H1 (cell line): ENCODE results near the gene CCDC116. TPM values are rescaled to one million over a fixed set of nuclear protein-coding genes. Genes with fewer than 3 reads are reported as not detected.
A peak's percentile ranks its signal among the peaks of the same experiment; 100 is the strongest.

Source experiments
- CTCF ChIA-PET: fragments of 300-600 bp; sonication (Branson Sonifier 250); formaldehyde crosslinking; loops from one replicate; lab custom pipeline; 2021; ENCODE audit not compliant: partially characterized antibody; lab: Charles Lee
- POLR2A ChIA-PET: fragments of 300-600 bp; sonication (Branson Sonifier 250); formaldehyde crosslinking; loops from one replicate; lab custom pipeline; 2021; ENCODE audit warnings: inconsistent platforms; ENCODE audit not compliant: partially characterized antibody; lab: Charles Lee
- DNase-seq, 2 experiments: peaks; one replicate each; pipeline versions ENCODE4 v3.0.0 to v3.0.0-alpha.2; 2010 to 2022; ENCODE audit warnings: low spot score in 2 of 2, low read depth in 1 of 2, mixed read lengths in 1 of 2
- FAIRE-seq: peaks from 2 replicates; lab custom pipeline; 2011; peaks lifted over from hg19 to GRCh38; lab: Jason Lieb, UNC
- H2AFZ ChIP-seq: 2 replicates; pipeline ENCODE4 v1.8.1; 2012; ENCODE audit warnings: low read length, inconsistent platforms
- H2AK5ac ChIP-seq: 2 replicates; pipeline ENCODE4 v1.6.1; 2013; ENCODE audit warnings: low read depth, low read length
- H2BK120ac ChIP-seq: replicated peaks from 2 replicates; pipeline ENCODE3; 2013; ENCODE audit warnings: low read depth, low read length, inconsistent platforms
- H2BK12ac ChIP-seq: 2 replicates; pipeline ENCODE4 v1.6.1; 2013; ENCODE audit warnings: low read depth, low read length
- H2BK15ac ChIP-seq: 2 replicates; pipeline ENCODE4 v1.6.1; 2013; ENCODE audit warnings: low read length
- H2BK20ac ChIP-seq: 2 replicates; pipeline ENCODE4 v1.6.1; 2013; ENCODE audit warnings: low read length
- H2BK5ac ChIP-seq: 2 replicates; pipeline ENCODE4 v1.6.1; 2013; ENCODE audit warnings: low read depth, low read length
- H3K14ac ChIP-seq: 2 replicates; pipeline ENCODE4 v1.6.1; 2013; ENCODE audit warnings: inconsistent platforms; ENCODE audit not compliant: insufficient read length
- H3K18ac ChIP-seq: 2 replicates; pipeline ENCODE4 v1.6.1; 2013; ENCODE audit warnings: low read length; ENCODE audit errors: extremely low read depth
- H3K23ac ChIP-seq: 2 replicates; pipeline ENCODE4 v1.6.1; 2013; ENCODE audit warnings: inconsistent platforms; ENCODE audit not compliant: insufficient read length
- H3K23me2 ChIP-seq: 2 replicates; pipeline ENCODE4 v1.6.1; 2013; ENCODE audit warnings: low read depth, low read length
- H3K27ac ChIP-seq: 2 replicates; pipeline ENCODE4 v1.6.1; 2011; ENCODE audit warnings: low read depth, low read length, inconsistent platforms
- H3K27me3 ChIP-seq, 4 experiments: replicated peaks in 1 of 4; 1 replicate in 1 of 4; 2 replicates in 3 of 4; pipeline versions ENCODE4 v1.6.1 to v1.8.1; 2011 to 2013; ENCODE audit warnings: low read length in 3 of 4, mild to moderate bottlenecking in 3 of 4, inconsistent platforms in 2 of 4, mixed read lengths in 2 of 4, moderate library complexity in 1 of 4; ENCODE audit not compliant: control insufficient read depth in 3 of 4, insufficient read depth in 3 of 4; ENCODE audit errors: extremely low read depth in 1 of 4
- H3K36me3 ChIP-seq, 4 experiments: 2 replicates each; pipeline versions ENCODE4 v1.6.1 to v1.8.1; 2011 to 2013; ENCODE audit warnings: mild to moderate bottlenecking in 4 of 4, low read length in 3 of 4, moderate library complexity in 2 of 4, control low read depth in 1 of 4, inconsistent platforms in 1 of 4; ENCODE audit not compliant: insufficient read depth in 4 of 4, control insufficient read depth in 2 of 4
- H3K4ac ChIP-seq: replicated peaks from 2 replicates; pipeline ENCODE3; 2013; ENCODE audit warnings: low read length, low read depth, mixed read lengths, inconsistent platforms; ENCODE audit not compliant: insufficient read length
- H3K4me1 ChIP-seq, 4 experiments: replicated peaks in 1 of 4; 1 replicate in 1 of 4; 2 replicates in 3 of 4; pipeline versions ENCODE4 v1.6.1 to v1.8.1; 2011 to 2013; ENCODE audit warnings: low read length in 3 of 4, inconsistent platforms in 2 of 4, mixed read lengths in 1 of 4; ENCODE audit not compliant: insufficient read depth in 4 of 4, control insufficient read depth in 3 of 4
- H3K4me2 ChIP-seq, 2 experiments: 2 replicates each; pipeline versions ENCODE4 v1.6.1 to v1.8.1; 2011 to 2013; ENCODE audit warnings: low read depth in 2 of 2, low read length in 2 of 2, control low read depth in 1 of 2, inconsistent platforms in 1 of 2, mild to moderate bottlenecking in 1 of 2; ENCODE audit not compliant: insufficient read depth in 1 of 2
- H3K4me3 ChIP-seq, 4 experiments: fragments of 200-600, 300-600 bp in 1 of 4; sonication (generic), shearing (Covaris generic), sonication (Bioruptor Twin) in 1 of 4; 2 replicates each; pipeline versions ENCODE4 v1.5.1 to v1.8.1; 2011 to 2016; ENCODE audit warnings: low read length in 4 of 4, low read depth in 3 of 4, control low read depth in 2 of 4, inconsistent platforms in 2 of 4, mild to moderate bottlenecking in 2 of 4, mixed read lengths in 1 of 4, moderate library complexity in 1 of 4; ENCODE audit not compliant: insufficient read depth in 2 of 4; ENCODE audit errors: extremely low read depth in 1 of 4
- H3K56ac ChIP-seq: replicated peaks from 2 replicates; pipeline ENCODE3; 2013; ENCODE audit warnings: low read depth, mild to moderate bottlenecking, mixed read lengths, low read length, inconsistent platforms; ENCODE audit not compliant: insufficient read length
- H3K79me1 ChIP-seq: 2 replicates; pipeline ENCODE4 v1.6.1; 2013; ENCODE audit warnings: low read depth, low read length, control low read depth
- H3K79me2 ChIP-seq, 2 experiments: 2 replicates each; pipeline versions ENCODE4 v1.6.1 to v1.8.1; 2012 to 2013; ENCODE audit warnings: low read length in 2 of 2, mild to moderate bottlenecking in 2 of 2, inconsistent platforms in 1 of 2; ENCODE audit not compliant: insufficient read depth in 2 of 2, control insufficient read depth in 1 of 2
- H3K9ac ChIP-seq, 4 experiments: replicated peaks in 1 of 4; 1 replicate in 1 of 4; 2 replicates in 3 of 4; pipeline versions ENCODE4 v1.6.1 to v1.8.1; 2011 to 2013; ENCODE audit warnings: low read depth in 3 of 4, low read length in 3 of 4, control low read depth in 2 of 4, mild to moderate bottlenecking in 2 of 4, moderate library complexity in 2 of 4, inconsistent platforms in 1 of 4; ENCODE audit errors: extremely low read depth in 1 of 4
- H3K9me3 ChIP-seq, 2 experiments: 2 replicates each; pipeline versions ENCODE4 v1.6.1 to v1.8.1; 2012 to 2013; ENCODE audit warnings: mild to moderate bottlenecking in 2 of 2, moderate library complexity in 2 of 2, control low read depth in 1 of 2, inconsistent platforms in 1 of 2, low read depth in 1 of 2, low read length in 1 of 2, mixed read lengths in 1 of 2; ENCODE audit not compliant: insufficient read depth in 2 of 2
- H4K20me1 ChIP-seq, 2 experiments: replicated peaks in 1 of 2; 2 replicates each; pipeline versions ENCODE3 to v1.8.1; 2011 to 2013; ENCODE audit warnings: inconsistent platforms in 2 of 2, low read length in 2 of 2, mild to moderate bottlenecking in 1 of 2; ENCODE audit not compliant: insufficient read depth in 2 of 2, control insufficient read depth in 1 of 2
- H4K5ac ChIP-seq: 2 replicates; pipeline ENCODE4 v1.6.1; 2013; ENCODE audit warnings: low read length, low read depth, mixed read lengths, inconsistent platforms; ENCODE audit not compliant: insufficient read length
- H4K8ac ChIP-seq: 2 replicates; pipeline ENCODE4 v1.8.0; 2013; ENCODE audit warnings: mild to moderate bottlenecking, moderate library complexity, low read length, inconsistent platforms; ENCODE audit not compliant: insufficient read depth; ENCODE audit errors: extremely low read depth
- H4K91ac ChIP-seq: replicated peaks from 2 replicates; pipeline ENCODE3; 2013; ENCODE audit warnings: low read length, mixed read lengths, inconsistent platforms; ENCODE audit not compliant: insufficient read length
- ATF3 ChIP-seq: IDR thresholded peaks from 2 replicates; pipeline ENCODE4 v1.6.1; 2011; ENCODE audit warnings: low read depth, mild to moderate bottlenecking, low read length; ENCODE audit not compliant: insufficient read depth
- BCL11A ChIP-seq, 2 experiments: IDR thresholded peaks; one replicate each; pipeline ENCODE4 v1.6.1; 2011; ENCODE audit warnings: low read depth in 2 of 2, low read length in 2 of 2, mild to moderate bottlenecking in 2 of 2
- GABPA ChIP-seq: IDR thresholded peaks from 2 replicates; pipeline ENCODE4 v1.6.1; 2011; ENCODE audit warnings: mild to moderate bottlenecking, low read length, moderate library complexity, borderline replicate concordance; ENCODE audit not compliant: insufficient read depth
- RAD21 ChIP-seq, 2 experiments: IDR thresholded peaks in 1 of 2; conservative IDR thresholded peaks in 1 of 2; 2 replicates each; pipeline ENCODE4 v1.6.1; 2011; ENCODE audit warnings: low read depth in 2 of 2, low read length in 2 of 2, improper control_type of control experiment in 1 of 2, inconsistent platforms in 1 of 2, mild to moderate bottlenecking in 1 of 2, moderate library complexity in 1 of 2
- RNF2 ChIP-seq: fragments of 200-900, 300-1000 bp; sonication (generic); IDR thresholded peaks from 2 replicates; pipeline ENCODE4 v1.7.1; 2016; ENCODE audit warnings: borderline replicate concordance, low read depth, mild to moderate bottlenecking, antibody characterized with exemption, low read length; ENCODE audit not compliant: poor library complexity, severe bottlenecking; ENCODE audit errors: missing control alignments
- SP2 ChIP-seq: IDR thresholded peaks from 2 replicates; pipeline ENCODE4 v1.6.1; 2012; ENCODE audit warnings: mild to moderate bottlenecking, low read length, inconsistent platforms
- SUZ12 ChIP-seq: fragments of 200-600 bp; sonication (generic); IDR thresholded peaks from 2 replicates; pipeline ENCODE4 v1.6.1; 2012; ENCODE audit warnings: mild to moderate bottlenecking, inconsistent platforms, low read length, moderate library complexity, mixed read lengths
- ZNF274 ChIP-seq: IDR thresholded peaks from 2 replicates; pipeline ENCODE4 v1.7.0; 2012; ENCODE audit warnings: low read length, borderline replicate concordance; ENCODE audit errors: extremely low read depth
- WGBS, 2 experiments: shearing (Covaris generic) in 1 of 2; methylation state at CpG; one replicate each; pipeline versions ENCODE4 v1.1.6 to v1.1.7; 2013 to 2015; ENCODE audit warnings: low lambda C conversion rate in 2 of 2, mixed read lengths in 2 of 2, inconsistent platforms in 1 of 2, low coverage in 1 of 2, missing lambda C conversion rate in 1 of 2; ENCODE audit not compliant: insufficient replicate concordance in 2 of 2, insufficient coverage in 1 of 2, insufficient read length in 1 of 2; ENCODE audit errors: extremely low coverage in 1 of 2, missing lambda C conversion rate in 1 of 2; 5-methylcytosine and 5-hydroxymethylcytosine counted together
- polyA plus RNA-seq, 7 experiments: library from polyadenylated mRNA; depleted of rRNA in 3 of 7; stranded (reverse) in 5 of 7; unstranded in 2 of 7; fragments of >200 nt in 5 of 7; fragments of 200-250 nt in 2 of 7; gene quantifications; 1 replicate in 5 of 7; 2 replicates in 1 of 7; 4 replicates in 1 of 7; pipeline versions ENCODE4 v1.2.1 to v1.2.3, GENCODE V29; 2011 to 2013; ENCODE audit warnings: missing spikeins in 2 of 7, mixed read lengths in 2 of 7
- total RNA-seq: library from RNA; stranded (reverse); fragmentation: NEBNext Ultra II Directional; extraction: Animal tissue kit (Norgen Biotek cat#: 25700); gene quantifications from 2 replicates; pipeline ENCODE4 v1.2.1, GENCODE V29; 2021

Gene CCDC116
- total and polyA plus RNA-seq, 2 of the 8 experiments (the other 6 are each of a cell fraction or from before 2014, with no cell fraction given), result 0.08 TPM; not detected in 1

DNA sequence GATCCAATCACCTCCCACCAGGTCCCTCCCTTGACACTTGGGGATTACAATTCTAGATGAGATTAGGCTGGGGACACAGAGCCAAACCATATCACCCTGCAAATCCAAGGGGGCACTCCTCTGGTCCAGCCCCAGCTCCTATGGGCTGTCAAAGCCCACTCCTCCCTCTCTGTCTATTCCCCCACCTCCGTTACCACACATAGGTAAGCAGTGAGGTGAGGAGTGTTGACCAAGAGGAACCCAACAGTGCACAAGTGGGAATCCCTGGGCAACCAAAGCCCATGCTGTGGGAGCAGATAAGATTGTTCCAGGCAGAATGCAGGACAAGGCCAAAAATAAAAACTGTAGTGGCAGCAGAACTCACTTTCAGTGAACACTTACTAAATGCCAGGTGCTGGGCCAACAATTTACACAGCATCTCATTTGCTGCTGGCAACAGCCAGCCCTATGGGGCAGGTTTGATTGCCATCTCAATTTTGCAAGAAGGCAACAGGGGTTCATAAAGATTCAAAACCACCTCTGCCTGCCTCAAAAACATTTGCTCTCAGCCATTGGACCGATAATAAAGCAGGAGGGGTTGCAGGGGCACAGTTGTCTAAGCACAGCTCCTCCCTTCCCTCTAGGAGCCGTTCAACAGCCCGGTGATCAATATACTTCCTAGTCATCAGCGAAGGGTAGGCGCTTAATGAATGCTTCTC is 18.4 kb downstream of the CCDC116 start:
- no peak overlapping the region for H2BK120ac ChIP-seq
- TF ChIP-seq ZNF274 (no peak), RAD21 (IDR thresholded peaks at IDR 0.05 in 1 of 2, conservative IDR thresholded peaks at IDR 0.05 in 1 of 2; ENCODE audit: low read depth in 2 of 2, low read length in 2 of 2) (no peak), GABPA (no peak), BCL11A (IDR thresholded peaks at IDR 0.05; ENCODE audit: low read depth in 2 of 2, low read length in 2 of 2) (no peak), SP2 (no peak), RNF2 (no peak), SUZ12 (no peak), ATF3 (no peak)

More for the DNA sequence above, 18.4 kb downstream of the CCDC116 start:
- WGBS, 2 experiments, result 15% methylated on average over 6 of the region's 6 CpGs; no CpG with 5 or more reads in 1 of the 2 experiments
- Histone ChIP-seq H3K18ac (peak overlapping the region; percentile 87), H3K79me1 (peaks cover 7% of the 10 kb centered on the region; the same call in 1 of the 2 replicates), H3K9ac (peak overlapping the region in 3 of 4 experiments; percentile 4 to 78 (median 48); a peak in 4 of 7 replicates), H3K4ac (peak overlapping the region; percentile 55), H2BK15ac (peak overlapping the region; percentile 88), H3K4me3 (peak overlapping the region; percentile 78 to 98 (median 81)), H2BK5ac (peak overlapping the region; percentile 46; the same call in 1 of the 2 replicates), H3K79me2 (peaks cover 0 to 4% of the 10 kb centered on the region in 2 experiments; a peak in 1 of 4 replicates), H2AFZ (0 out of 2 replicates have a peak overlapping the region, but pooled peaks have one; percentile 6), H3K4me2 (peak overlapping the region; percentile 68 to 97), H3K9me3 (no peaks in the 10 kb centered on the region), H4K8ac (no peak overlapping the region), H3K23me2 (peaks cover 5% of the 10 kb centered on the region; the same call in 1 of the 2 replicates), H4K20me1 (peaks cover 7 to 13% of the 10 kb centered on the region in 2 experiments), H3K27me3 (no peaks in the 10 kb centered on the region), H3K14ac (no peak overlapping the region), H2BK12ac (peak overlapping the region; percentile 31; the same call in 1 of the 2 replicates), H3K4me1 (peaks cover 3 to 14% (median 7%) of the 10 kb centered on the region in 4 experiments; a peak in 6 of 7 replicates), H2BK20ac (peak overlapping the region; percentile 55; the same call in 1 of the 2 replicates), H3K36me3 (peaks cover 10 to 15% (median 14%) of the 10 kb centered on the region in 4 experiments; a peak in 6 of 8 replicates), H2AK5ac (peak overlapping the region; percentile 19; the same call in 1 of the 2 replicates), H3K27ac (peak overlapping the region; percentile 52; the same call in 1 of the 2 replicates), H4K5ac (no peak overlapping the region), H3K56ac (peak overlapping the region; percentile 94), H3K23ac (no peak overlapping the region), H4K91ac (peak overlapping the region; percentile 84)
- ChIA-PET CTCF (interaction anchor here (0.7 to 22.2 kb wide), 3 partner anchors 9 to 89 kb away, joined by 4 to 499 read pairs (median 22); partner anchors contain the start of genes CCDC116, SDF2L1 and YDJC), POLR2A (interaction anchor here (0.7 to 5.9 kb wide), 7 partner anchors 9 to 78 kb away, joined by 3 to 42 read pairs (median 3); partner anchors contain the start of genes PPIL2 and SDF2L1)
- no peak for FAIRE-seq
- no peak for DNase-seq
